Measurements from ENCODE around the gene MYO1C.
"Not testable (repeated sequence)": the region's sequence is repeated elsewhere in the genome, so short reads cannot be mapped to it uniquely, and the experiment has no call there.

MYO1C gene

DNA sequence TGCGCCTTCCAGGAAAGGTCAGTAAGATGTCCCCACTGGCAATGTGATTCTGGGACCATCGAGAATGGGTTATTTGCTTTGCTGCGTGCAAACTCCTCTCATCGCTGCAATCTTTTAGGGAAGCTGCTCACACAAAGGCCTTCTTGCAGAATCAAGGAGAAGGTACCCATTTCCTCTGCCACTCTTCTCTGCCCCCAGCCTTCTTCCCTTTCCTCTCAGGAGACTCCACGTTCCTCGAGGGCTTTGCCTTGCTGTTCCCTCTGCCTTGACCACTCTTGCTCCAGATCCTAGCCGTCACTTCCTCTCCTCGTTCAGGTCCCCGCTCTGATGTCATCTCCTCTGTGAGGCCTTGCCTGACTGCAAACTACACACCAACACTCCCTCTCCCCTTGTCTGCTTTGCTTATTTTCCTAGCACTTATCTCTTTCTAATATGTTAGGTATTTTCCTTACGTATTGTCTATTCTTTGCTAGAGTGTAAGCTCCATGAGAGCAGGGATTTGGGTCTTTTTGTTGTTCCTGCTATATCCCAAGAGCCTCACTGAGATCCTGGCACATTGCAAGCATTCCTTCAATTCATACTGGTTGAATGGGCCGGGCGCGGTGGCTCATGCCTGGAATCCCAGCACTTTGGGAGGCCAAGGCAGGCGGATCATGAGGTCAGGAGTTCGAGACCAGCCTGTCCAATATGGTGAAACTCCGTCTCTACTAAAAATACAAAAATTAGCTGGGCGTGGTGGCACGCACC, 31.1 kb downstream of the MYO1C start:
- no peak for DNase-seq

DNA sequence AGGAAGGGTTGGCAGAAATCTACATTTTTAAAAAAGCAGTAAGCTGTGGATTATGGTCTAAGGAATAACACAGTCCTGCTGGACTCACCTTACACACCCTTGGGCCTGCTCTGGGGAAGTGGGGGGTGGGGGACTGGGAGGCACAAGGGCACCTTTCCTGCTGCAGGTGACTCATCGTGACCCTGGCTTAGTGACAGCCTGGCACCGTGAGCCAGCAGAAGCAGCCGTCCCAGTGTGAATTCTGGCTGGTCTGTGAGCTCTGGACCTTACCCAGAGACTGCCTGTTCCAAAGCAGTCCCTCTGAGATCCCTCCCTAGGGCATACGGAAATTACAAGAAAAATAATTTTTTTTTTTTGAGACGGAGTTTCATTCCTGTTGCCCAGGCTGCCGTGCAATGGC, 32.3 kb downstream of the MYO1C start:
- no peak for DNase-seq

- DNase-seq, result peak; percentile 98
Observed at GRCh38 chr17:1455797-1456599, 36.5 kb downstream of the MYO1C start, which contains the start of gene CRK. TSS of gene CRK (minus strand) at chr17:1456232. CDS start at chr17:1456117, 115 bp downstream.

GRCh38 chr17:1455291-1455796, 37.1 kb downstream of the MYO1C start:
- DNase-seq, result peak; percentile 40

- no peak for DNase-seq
Observed at GRCh38 chr17:1454541-1454940, 37.9 kb downstream of the MYO1C start.

DNA sequence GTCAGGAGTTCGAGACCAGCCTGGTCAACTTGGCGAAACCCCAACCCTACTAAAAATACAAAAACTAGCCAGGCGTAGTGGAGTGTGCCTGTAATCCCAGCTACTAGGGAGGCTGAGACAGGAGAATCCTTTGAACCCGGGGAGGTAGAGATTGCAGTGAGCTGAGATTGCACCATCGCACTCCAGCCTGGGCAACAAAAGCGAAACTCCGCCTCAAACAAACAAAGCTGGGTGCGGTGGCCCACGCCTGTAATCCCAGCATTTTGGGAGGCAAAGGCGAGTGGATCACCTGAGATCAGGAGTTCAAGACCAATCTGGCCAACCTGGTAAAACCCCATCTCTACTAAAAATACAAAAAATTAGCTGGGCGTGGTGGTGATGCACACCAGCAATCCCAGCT, 38.8 kb downstream of the MYO1C start:
- DNase-seq, result not testable (repeated sequence)

DNA sequence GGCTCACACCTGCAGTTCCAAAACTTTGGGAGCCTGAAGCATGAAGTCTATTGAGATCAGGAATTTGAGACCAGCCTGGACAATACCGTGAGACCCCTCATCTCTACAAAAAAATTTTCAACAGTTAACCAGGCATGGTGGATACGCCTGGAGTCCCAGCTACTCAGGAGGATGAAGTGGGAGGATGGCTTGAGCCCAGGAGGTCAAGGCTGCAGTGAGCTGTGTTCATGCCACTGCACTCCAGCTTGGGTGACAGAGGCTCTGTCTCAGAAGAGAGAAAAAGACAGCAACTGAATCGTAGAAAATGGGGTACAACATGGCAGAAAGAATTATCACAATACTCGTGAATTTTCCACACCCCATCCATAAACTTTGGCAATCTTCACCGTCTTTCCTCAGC, 39.6 kb downstream of the MYO1C start:
- no peak for DNase-seq

DNA sequence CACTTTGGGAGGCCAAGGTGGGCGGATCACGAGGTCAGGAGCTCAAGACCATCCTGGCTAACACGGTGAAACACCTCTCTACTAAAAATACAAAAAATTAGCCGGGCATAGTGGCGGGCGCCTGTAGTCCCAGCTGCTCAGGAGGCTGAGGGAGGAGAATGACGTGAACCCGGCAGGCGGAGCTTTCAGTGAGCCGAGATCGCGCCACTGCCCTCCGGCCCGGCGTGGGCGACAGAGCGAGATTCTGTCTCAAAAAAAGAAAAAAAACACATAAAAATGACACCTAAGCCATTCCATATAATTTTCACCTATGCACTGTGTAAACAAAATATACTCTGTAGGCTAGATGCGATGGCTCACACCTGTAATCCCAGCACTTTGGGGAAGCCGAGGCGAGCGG, 42.2 kb downstream of the MYO1C start:
- not testable (repeated sequence) for DNase-seq

GRCh38 chr17:1449412-1449967, 43.0 kb downstream of the MYO1C start:
- DNase-seq, result no peak

- DNase-seq, result no peak
Observed at GRCh38 chr17:1447052-1447451, 45.4 kb downstream of the MYO1C start.

DNA sequence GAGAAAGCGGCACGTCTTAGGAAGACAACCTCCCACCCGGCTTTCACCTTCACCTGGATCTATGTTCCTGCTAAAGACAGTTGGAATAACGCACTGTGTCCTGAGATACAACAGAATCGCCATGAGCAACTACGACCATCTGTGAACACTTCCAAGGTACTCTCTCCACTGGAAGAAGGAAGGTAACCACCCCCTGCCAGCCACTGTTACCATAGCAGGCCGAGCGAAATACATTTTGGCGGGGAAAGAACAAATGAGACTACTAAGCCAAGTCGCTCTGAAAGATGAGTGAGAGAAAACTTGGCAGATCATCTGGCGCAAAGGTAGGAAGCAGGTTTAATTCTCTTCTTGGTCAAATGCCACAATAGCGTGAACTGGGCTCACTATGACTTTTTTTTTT, 46.3 kb downstream of the MYO1C start:
- DNase-seq, result no peak

GRCh38 chr17:1445695-1446094, 46.8 kb downstream of the MYO1C start:
- DNase-seq, result not testable (repeated sequence)

DNA sequence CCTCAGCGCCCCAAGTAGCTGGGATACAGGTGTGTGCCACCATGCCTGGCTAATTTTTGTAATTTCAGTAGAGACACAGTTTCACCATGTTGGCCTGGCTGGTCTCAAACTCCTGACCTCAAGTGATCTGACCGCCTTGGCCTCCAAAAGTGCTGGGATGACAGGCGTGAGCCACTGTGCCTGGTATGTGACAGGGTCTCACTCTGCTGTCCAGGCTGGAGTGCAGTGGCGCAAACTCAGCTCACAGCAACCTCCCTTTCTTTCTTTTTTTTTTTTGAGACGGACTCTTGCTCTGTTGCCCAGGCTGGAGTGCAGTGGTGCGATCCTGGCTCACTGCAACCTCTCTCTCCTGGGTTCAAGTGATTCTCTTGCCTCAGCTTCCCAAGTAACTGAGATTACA, 49.8 kb downstream of the MYO1C start:
- DNase-seq, result not testable (repeated sequence)

DNA sequence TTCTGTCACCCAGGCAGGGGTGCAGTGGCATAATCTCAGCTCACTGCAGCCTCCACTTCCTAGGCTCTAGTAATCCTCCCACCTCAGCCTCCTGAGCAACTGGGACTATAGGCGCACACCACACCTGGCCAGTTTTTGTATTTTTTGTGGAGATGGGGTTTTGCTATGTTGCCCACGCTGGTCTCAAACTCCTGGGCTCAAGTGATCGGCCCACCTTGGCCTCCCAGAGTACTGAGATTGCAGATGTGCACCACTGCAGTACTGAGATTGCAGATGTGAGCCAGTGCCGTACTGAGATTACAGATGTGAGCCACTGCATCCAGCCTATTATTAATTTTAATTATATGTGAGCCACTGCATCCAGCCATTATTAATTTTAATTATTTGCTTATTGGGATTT, 50.3 kb downstream of the MYO1C start:
- DNase-seq, result no peak

DNA sequence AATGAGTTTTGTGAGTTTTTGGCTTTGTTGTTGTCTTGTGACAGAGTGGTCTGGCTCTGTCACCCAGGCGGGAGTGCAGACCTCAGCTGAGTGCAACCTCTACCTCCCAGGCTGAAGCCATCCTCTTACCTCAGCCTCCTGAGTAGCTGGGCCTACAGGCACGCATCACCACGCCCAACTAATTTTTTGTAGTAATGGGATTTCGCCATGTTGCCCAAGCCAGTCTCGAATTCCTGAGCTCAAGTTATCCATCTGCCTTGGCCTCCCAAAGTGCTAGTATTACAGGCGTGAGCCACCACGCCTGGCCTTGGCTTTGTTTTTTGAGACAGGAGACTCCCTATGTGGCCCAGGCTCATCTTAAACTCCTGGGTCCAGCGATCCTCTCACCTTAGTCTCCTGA, 51.6 kb downstream of the MYO1C start:
- no peak for DNase-seq

- DNase-seq, result no peak
Observed at GRCh38 chr17:1438593-1439083, 53.8 kb downstream of the MYO1C start.

GRCh38 chr17:1435326-1435725, 57.2 kb downstream of the MYO1C start:
- DNase-seq, result no peak

GRCh38 chr17:1434150-1434549, 58.3 kb downstream of the MYO1C start:
- no peak for DNase-seq

GRCh38 chr17:1431631-1432104, 60.8 kb downstream of the MYO1C start:
- DNase-seq, result no peak

DNA sequence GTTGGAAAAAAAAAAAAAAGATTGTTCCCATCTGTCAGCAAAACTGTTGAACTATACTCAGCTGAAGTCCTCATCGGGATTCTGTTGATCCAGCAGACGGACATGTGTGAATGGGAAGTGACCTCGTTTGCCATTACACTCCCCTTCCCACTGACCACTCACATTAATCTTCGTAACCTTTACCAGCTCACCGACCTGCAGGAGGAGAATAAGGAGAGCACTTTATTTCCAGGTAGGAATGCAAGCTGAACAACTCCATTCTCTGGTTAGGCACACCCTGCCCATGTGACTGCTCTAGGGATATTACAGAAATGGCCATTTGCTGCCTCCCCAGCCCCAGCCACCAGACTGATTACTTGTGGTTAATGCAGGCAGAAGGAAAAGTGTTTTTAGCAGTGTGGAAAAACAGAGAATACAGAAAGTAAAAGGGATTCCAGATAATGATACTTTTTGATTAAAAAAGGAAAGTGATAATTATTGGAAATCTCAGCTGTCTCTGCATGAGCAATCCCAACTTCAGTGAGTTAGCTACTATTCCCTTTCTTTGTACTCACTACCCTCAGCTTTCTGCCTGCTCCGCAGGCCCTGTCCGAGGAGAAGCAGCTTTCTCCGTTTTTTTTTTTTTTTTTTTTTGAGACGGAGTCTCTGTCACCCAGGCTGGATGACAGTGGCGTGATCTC, 68.9 kb downstream of the MYO1C start:
- no peak for DNase-seq

- DNase-seq, result no peak
Observed at GRCh38 chr17:1422885-1423284, 69.6 kb downstream of the MYO1C start.

DNA sequence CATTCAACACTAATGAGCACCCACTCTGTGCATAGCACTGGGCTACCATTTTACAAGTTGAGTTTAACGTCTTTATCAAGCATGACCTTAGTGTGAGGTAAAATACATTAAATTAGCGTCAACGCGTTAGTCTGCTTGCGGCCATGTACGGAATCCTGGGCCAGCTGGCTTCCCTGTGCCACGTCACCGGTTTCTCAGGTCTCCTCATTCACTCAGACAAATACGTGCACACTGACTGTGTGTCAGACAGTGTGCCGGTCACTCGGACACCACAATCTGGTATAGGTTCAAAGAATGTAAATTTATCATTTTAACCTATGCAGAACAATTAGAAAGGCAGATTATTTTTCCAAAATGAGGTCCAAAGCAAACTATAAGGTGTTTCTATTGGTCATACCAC, 71.0 kb downstream of the MYO1C start:
- DNase-seq, result no peak

- no peak for DNase-seq
Observed at GRCh38 chr17:1420981-1421380, 71.5 kb downstream of the MYO1C start.
